Left ventricle myocardium inferior (tissue), 1 donor: ENCODE results near the gene UCN. TPM values are rescaled to one million over a fixed set of nuclear protein-coding genes. Genes with fewer than 3 reads are reported as not detected.

Source experiments
- DNase-seq: peaks from one replicate; pipeline ENCODE4 v3.0.0-alpha.2; 2020
- H3K27ac ChIP-seq: fragments of 200-600 bp; replicated peaks from 2 replicates; pipeline ENCODE4 v1.8.0; 2021
- H3K27me3 ChIP-seq: fragments of 200-600 bp; 2 replicates; pipeline ENCODE4 v1.8.0; 2021; ENCODE audit warnings: low read depth
- H3K36me3 ChIP-seq: fragments of 200-600 bp; 2 replicates; pipeline ENCODE4 v1.8.0; 2021
- H3K4me1 ChIP-seq: fragments of 200-600 bp; 2 replicates; pipeline ENCODE4 v1.8.0; 2021
- H3K4me3 ChIP-seq: fragments of 200-600 bp; 2 replicates; pipeline ENCODE4 v1.8.0; 2021; ENCODE audit warnings: mild to moderate bottlenecking, moderate library complexity
- H3K9me3 ChIP-seq: fragments of 200-600 bp; replicated peaks from 2 replicates; pipeline ENCODE4 v1.8.0; 2021
- intact Hi-C: fragments of 100-400 bp; cut with micrococcal nuclease; formaldehyde crosslinking; loops from one replicate; pipeline ENCODE4 v1.11.0; 2022
- total RNA-seq: library from RNA; stranded (reverse); fragmentation: NEBNext Ultra II Directional; extraction: Animal tissue kit (Norgen Biotek cat#: 25700); gene quantifications from one replicate; pipeline ENCODE4 v1.2.1, GENCODE V29; 2021
- TF ChIP-seq, protein P1 (sequence below): fragments of 200-600 bp; IDR thresholded peaks from 2 replicates; pipeline ENCODE4 v1.8.0; 2021; ENCODE audit warnings: antibody characterized with exemption, mild to moderate bottlenecking, borderline replicate concordance
- donor health status: DM: no; HTN: yes; CAD: no; lungs with severe emphysema.

The UCN gene
- total RNA-seq, 1 donor from 2014 or later: 1.5 TPM

- intact Hi-C loops: no loop called here
- H3K4me1 ChIP-seq: peaks cover 36% of the 10 kb centered on the region
- peaks cover 9% of the 10 kb centered on the region for H3K36me3 ChIP-seq
- TF ChIP-seq, protein P1, sequence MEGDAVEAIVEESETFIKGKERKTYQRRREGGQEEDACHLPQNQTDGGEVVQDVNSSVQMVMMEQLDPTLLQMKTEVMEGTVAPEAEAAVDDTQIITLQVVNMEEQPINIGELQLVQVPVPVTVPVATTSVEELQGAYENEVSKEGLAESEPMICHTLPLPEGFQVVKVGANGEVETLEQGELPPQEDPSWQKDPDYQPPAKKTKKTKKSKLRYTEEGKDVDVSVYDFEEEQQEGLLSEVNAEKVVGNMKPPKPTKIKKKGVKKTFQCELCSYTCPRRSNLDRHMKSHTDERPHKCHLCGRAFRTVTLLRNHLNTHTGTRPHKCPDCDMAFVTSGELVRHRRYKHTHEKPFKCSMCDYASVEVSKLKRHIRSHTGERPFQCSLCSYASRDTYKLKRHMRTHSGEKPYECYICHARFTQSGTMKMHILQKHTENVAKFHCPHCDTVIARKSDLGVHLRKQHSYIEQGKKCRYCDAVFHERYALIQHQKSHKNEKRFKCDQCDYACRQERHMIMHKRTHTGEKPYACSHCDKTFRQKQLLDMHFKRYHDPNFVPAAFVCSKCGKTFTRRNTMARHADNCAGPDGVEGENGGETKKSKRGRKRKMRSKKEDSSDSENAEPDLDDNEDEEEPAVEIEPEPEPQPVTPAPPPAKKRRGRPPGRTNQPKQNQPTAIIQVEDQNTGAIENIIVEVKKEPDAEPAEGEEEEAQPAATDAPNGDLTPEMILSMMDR: no peak
- no peak overlapping the region for H3K4me3 ChIP-seq
- H3K9me3 ChIP-seq: no peaks in the 10 kb centered on the region
- H3K27ac ChIP-seq: no peak overlapping the region
- no peaks in the 10 kb centered on the region for H3K27me3 ChIP-seq
- no peak for DNase-seq
These were observed 43.8 kb upstream of the UCN start for GRCh38 chr2:27351802-27352598.

GRCh38 chr2:27350106-27350693 is 42.0 kb upstream of the UCN start:
- no peaks in the 10 kb centered on the region for H3K27me3 ChIP-seq
- TF ChIP-seq, protein P1: no peak
- H3K4me1 ChIP-seq: peaks cover 20% of the 10 kb centered on the region
- H3K4me3 ChIP-seq: no peak overlapping the region
- intact Hi-C loops: no loop called here
- H3K36me3 ChIP-seq: peaks cover 9% of the 10 kb centered on the region
- no peak for DNase-seq
- H3K9me3 ChIP-seq: no peaks in the 10 kb centered on the region
- no peak overlapping the region for H3K27ac ChIP-seq

DNA sequence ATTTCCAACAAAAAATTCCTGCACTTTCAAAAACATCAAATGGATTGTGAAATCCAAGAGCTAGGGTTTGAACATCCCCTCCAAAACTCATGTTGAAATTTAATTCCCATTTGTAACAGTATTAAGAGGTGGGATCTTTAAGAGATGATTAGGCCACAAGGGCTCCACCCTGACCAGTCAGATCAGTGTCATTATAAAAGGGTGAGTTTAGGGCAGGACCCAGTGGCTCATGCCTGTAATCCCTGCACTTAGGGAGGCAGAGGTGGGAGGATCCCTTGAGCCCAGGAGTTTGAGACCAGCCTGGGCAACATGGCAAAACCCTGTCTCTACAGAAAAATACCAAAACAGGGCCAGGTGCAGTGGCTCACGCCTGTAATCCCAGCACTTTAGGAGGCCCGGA is 39.4 kb upstream of the UCN start:
- Histone ChIP-seq H3K36me3 (peaks cover 15% of the 10 kb centered on the region), H3K4me3 (no peak overlapping the region), H3K9me3 (no peaks in the 10 kb centered on the region), H3K4me1 (no peaks in the 10 kb centered on the region), H3K27me3 (no peaks in the 10 kb centered on the region), H3K27ac (no peak overlapping the region)
- intact Hi-C loops: no loop called here
- no peak for DNase-seq
- TF ChIP-seq, protein P1: no peak

GRCh38 chr2:27336173-27336572 is 27.9 kb upstream of the UCN start:
- no peaks in the 10 kb centered on the region for H3K4me1 ChIP-seq
- H3K36me3 ChIP-seq: peaks cover 99% of the 10 kb centered on the region
- no peak overlapping the region for H3K27ac ChIP-seq
- H3K27me3 ChIP-seq: no peaks in the 10 kb centered on the region
- no peak for DNase-seq
- TF ChIP-seq, protein P1: no peak
- intact Hi-C loops: no loop called here
- H3K9me3 ChIP-seq: no peaks in the 10 kb centered on the region
- no peak overlapping the region for H3K4me3 ChIP-seq

DNA sequence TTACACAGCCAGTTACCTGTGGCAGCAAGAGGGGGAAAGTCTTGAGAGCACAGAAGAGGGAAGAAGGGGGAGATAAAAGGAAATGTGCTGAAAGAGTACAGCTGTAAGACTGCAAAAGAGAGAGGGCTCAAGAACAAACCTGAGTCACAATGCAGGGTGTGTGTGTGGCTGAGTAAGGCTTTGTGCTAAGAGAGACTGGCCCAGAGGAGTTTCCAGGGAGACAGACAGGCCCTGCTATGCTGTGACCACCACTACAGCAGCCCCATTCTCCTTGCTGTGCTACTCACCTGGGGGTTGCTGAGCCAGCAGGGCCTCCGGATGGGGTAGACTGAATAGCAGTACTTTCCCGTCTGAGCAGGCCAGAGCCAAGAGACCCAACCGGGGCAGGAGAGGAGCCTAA is 27.1 kb upstream of the UCN start:
- Histone ChIP-seq H3K27me3 (no peaks in the 10 kb centered on the region), H3K4me3 (no peak overlapping the region), H3K9me3 (no peaks in the 10 kb centered on the region), H3K27ac (no peak overlapping the region), H3K4me1 (no peaks in the 10 kb centered on the region), H3K36me3 (peaks cover 99% of the 10 kb centered on the region)
- intact Hi-C loops: no loop called here
- no peak for DNase-seq
- TF ChIP-seq, protein P1: no peak
